Effector memory CD4-positive, alpha-beta T cell (primary cell): Measurements from ENCODE around the gene ALG12.

ENCODE experiments used
- DNase-seq, 3 donors: peaks; one replicate each; pipeline ENCODE4 v3.0.0-alpha.2; 2020
- H3K27ac ChIP-seq: 2 replicates; pipeline ENCODE4 v1.7.0; 2013; ENCODE audit warnings: mild to moderate bottlenecking, low read length, moderate library complexity; ENCODE audit not compliant: insufficient read depth, poor library complexity, severe bottlenecking
- H3K27me3 ChIP-seq: replicated peaks from 2 replicates; pipeline ENCODE4 v1.7.0; 2013; ENCODE audit warnings: mild to moderate bottlenecking, low read length; ENCODE audit not compliant: insufficient read depth, control insufficient read depth, poor library complexity, severe bottlenecking
- H3K36me3 ChIP-seq: 2 replicates; pipeline ENCODE4 v1.7.0; 2013; ENCODE audit warnings: mild to moderate bottlenecking, low read length, moderate library complexity; ENCODE audit not compliant: control insufficient read depth, insufficient read depth
- H3K4me1 ChIP-seq: 2 replicates; pipeline ENCODE4 v1.7.0; 2013; ENCODE audit warnings: low read length, mild to moderate bottlenecking; ENCODE audit not compliant: control insufficient read depth, insufficient read depth, poor library complexity, severe bottlenecking
- H3K4me3 ChIP-seq: 2 replicates; pipeline ENCODE4 v1.7.0; 2013; ENCODE audit warnings: low read length, low read depth, mild to moderate bottlenecking; ENCODE audit not compliant: insufficient read depth, poor library complexity, severe bottlenecking
- H3K9me3 ChIP-seq: 2 replicates; pipeline ENCODE4 v1.7.0; 2013; ENCODE audit warnings: mild to moderate bottlenecking, low read length, moderate library complexity; ENCODE audit not compliant: control insufficient read depth

Gene ALG12

DNA sequence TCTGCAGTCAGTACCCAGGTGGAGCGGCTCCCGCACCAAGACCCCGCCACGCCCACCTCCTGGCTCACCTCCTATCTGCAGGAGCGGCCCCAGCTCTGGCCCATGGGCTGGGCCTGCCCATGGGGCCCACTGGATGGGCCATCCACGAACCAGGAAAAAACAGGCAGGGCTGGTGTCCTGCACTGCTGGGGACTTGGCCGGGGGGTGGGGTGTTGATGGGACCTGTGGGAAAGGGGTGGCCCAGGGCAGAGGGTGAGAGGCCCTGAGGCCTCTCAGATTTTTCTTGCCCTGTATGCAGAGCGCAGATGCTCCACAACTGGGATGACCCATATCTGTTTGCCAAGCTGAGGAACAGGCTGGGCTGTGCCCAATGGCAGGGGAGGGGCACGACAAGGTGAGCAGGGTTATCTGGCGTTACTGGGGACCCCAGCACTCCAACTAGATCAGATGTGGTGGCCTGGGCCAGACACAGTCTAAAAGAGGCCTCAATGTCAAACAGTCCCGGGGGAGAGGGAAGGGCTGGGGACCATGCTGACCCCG lies 39.7 kb upstream of the ALG12 start:
- Histone ChIP-seq H3K4me1 (peaks cover 14% of the 10 kb centered on the region), H3K27me3 (no peaks in the 10 kb centered on the region), H3K36me3 (peaks cover 9% of the 10 kb centered on the region), H3K9me3 (no peaks in the 10 kb centered on the region), H3K4me3 (no peak overlapping the region), H3K27ac (no peak overlapping the region)
- no peak for DNase-seq

DNA sequence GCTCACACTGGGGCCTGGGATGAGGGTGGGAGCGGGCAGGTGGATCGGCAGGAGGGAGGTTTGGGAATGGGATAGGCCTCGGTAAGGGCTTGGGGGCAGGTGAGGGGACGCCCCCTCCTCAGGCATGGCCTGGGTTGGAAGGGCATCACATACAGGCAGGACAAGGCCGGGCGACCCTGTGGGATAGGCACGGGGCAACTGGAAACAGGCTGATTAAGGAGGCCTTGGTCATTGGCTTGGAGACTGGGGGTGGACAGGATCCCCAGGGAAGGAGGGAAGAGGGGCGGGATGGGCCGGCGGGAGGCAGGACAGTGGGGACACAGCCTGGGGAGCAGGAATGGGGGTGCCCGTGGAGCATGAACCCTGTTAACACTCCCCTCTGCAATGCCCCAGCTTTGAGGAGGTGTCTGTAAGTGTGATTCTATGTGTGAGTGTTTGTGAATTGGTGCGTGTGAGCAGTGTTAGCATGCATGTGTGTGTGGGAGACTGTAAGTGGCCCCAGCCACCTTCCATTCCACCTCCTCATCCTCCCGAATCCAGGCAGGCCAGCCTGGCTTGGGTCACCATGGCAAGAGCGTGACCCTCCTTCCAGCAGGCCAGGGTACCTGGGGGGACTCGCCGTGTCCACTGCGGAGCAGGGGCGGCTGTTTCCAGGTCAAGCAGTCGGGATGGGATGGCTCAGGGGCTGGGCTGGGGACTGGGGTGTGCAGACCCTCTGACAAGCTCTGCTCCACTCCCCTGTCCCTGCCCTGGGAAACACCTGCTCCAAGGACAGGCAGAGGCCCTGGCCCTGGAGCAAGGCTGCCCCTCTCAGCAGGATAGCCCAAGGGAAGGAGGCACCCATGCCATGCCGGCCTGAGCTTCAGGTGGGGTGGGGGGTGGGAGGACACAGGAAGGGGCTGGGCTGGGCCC lies 38.9 kb upstream of the ALG12 start:
- Histone ChIP-seq H3K4me1 (peaks cover 8% of the 10 kb centered on the region), H3K4me3 (no peak overlapping the region), H3K27me3 (no peaks in the 10 kb centered on the region), H3K36me3 (peaks cover 5% of the 10 kb centered on the region), H3K27ac (no peak overlapping the region), H3K9me3 (no peaks in the 10 kb centered on the region)
- DNase-seq = no peak

DNA sequence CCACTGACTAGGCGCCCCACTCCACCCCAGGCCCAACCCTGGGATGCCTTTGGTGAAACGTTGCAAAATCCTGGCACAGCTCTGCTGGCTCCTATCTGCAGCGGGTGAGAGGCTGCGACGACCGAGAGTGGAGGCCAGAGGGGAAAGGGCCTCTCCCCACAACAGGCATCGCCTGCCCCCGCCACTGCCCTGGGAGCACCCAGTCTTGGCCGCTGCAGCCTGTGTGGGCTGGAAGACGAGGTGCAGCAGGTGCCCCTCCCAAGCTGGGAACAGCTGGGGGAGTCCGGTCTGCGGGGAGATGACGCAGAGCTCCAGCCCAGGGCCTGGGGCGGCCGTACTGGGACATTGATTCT lies 38.2 kb upstream of the ALG12 start:
- no peak overlapping the region for H3K27ac ChIP-seq
- H3K4me1 ChIP-seq = peaks cover 8% of the 10 kb centered on the region

DNA sequence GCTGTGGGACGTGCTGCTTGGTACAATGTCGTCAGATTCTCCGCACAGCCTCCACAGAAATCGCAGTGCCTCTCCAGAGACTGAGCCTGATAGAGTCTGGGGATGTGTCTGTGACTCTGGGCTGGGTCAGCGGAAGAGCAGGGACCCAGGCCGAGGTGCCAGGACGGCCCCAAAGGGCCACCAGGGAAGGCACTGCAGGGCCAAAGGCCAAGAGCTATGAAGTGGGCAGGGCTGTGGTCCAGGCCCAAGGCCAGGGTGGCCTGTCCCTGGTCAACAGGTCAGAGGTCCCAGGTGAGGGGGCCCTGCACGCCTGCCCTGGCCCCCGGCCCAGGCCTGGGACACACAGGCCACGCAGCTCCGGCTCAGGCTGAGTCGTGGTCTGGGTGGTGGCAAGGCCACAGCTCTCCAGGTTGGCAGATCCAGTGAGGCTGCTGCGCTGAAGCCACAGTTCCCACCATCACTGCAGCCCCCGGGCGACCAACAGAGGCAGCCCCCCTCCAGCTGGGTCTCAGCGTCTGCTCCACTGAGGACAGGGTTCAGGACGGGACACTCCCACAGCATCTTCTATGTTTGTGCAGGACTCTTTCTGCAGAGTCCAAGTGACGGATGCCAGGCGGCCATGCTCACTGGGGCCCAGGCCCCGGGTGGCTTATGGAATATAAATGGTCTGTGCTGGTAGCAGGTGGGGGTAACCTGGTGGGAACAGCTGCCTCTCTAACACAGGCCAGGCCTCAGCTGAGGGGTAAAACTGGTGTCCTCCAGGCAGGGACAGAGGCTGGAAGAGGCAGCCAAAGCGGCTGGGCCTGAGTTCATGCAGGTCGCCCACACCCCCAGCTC lies 37.6 kb upstream of the ALG12 start:
- Histone ChIP-seq H3K27me3 (no peaks in the 10 kb centered on the region), H3K27ac (no peak overlapping the region), H3K9me3 (no peaks in the 10 kb centered on the region), H3K4me3 (no peak overlapping the region), H3K4me1 (peaks cover 8% of the 10 kb centered on the region), H3K36me3 (no peaks in the 10 kb centered on the region)
- DNase-seq = no peak

More for the DNA sequence above, 38.2 kb upstream of the ALG12 start:
- Histone ChIP-seq H3K27me3 (no peaks in the 10 kb centered on the region), H3K4me3 (no peak overlapping the region), H3K9me3 (no peaks in the 10 kb centered on the region), H3K36me3 (no peaks in the 10 kb centered on the region)
- DNase-seq = no peak

DNA sequence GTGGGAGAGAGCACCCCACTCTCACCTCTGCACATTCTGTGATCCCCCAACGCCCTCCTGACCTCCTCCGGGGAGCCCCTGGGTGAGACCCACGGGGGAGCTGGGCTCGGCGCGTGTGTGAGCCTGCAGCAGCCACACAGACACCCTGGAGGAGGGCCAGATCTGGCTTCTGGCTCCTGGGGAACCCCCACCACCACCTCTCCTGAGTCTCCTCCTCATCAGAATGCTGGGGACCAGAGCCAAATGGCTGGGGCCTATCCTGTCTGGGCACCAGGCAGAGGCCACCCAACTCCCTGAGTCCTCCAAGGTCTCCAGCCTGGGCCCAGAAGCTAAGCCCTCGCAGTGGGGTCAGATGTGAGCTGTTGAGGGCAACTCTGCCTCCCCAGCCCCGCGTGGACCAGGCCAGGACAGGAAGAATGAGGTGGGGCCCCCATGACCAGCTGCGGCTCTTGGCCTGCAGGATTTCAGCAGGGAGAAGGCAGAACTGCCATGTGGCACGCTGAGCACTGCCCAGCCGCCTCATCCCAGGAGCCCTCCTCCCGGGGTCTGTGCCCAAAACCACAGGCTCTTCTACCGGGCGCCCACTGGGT lies 36.8 kb upstream of the ALG12 start:
- H3K4me3 ChIP-seq = no peak overlapping the region
- peaks cover 7% of the 10 kb centered on the region for H3K4me1 ChIP-seq
- H3K9me3 ChIP-seq = no peaks in the 10 kb centered on the region
- H3K36me3 ChIP-seq = no peaks in the 10 kb centered on the region
- DNase-seq = no peak
- H3K27ac ChIP-seq = no peak overlapping the region
- no peaks in the 10 kb centered on the region for H3K27me3 ChIP-seq

DNA sequence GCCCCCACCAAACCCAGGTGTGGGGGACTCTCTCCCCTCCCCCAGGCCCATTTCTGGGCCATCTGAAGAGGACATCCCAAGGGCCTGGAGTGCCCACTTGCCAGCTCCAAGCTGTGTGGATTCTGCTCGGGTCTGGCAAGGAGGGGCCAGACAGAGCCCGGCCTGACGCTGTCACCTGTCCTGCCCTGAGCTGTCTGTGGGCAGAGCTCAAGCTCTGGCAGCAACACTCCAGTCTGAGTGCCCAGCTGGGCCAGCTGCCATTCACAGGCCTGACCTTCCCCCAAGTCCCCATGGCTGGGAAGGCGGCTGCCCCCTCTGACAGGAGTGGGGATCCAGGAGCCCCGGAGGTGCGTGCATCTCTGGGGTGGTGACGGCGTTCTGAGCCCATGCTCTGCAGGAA lies 36.1 kb upstream of the ALG12 start:
- H3K9me3 ChIP-seq = no peaks in the 10 kb centered on the region
- no peak overlapping the region for H3K4me3 ChIP-seq
- H3K4me1 ChIP-seq = no peaks in the 10 kb centered on the region

DNA sequence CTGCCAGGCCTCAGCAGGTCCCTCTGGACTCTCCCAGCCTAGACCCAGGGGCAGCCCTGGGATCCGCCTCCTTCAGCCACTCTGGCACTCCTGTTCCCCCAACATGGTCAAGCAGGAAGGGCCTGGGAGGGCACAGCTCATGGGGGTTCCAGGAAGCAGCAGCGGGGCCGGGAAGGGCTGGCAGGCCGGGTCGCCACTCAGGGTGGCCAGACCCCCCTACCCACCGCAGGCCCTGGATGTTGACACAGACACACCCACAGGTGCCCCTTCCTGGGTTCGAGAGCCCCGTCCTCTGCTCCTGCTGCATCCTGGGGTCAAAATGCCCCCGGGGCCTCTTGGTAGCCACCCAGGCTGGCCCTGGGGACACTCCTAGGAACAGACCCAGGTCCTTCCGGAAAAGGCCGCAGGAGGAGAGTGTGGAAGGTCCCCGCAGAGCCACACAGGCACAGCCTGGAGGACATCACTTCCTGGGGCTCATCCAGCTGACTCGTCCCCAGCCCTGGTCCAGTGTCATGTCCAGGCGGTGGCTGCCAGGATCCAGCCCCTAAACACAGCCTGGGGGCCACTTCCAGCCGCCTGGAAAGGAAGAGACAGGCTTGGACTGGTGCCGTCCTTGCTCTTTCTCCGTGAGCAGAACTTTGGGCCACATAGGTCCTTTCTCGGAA lies 35.6 kb upstream of the ALG12 start:
- H3K4me1 ChIP-seq = no peaks in the 10 kb centered on the region
- H3K36me3 ChIP-seq = no peaks in the 10 kb centered on the region
- no peaks in the 10 kb centered on the region for H3K9me3 ChIP-seq
- H3K27ac ChIP-seq = no peak overlapping the region
- no peaks in the 10 kb centered on the region for H3K27me3 ChIP-seq
- H3K4me3 ChIP-seq = no peak overlapping the region
- DNase-seq = no peak

More for the DNA sequence above, 36.1 kb upstream of the ALG12 start:
- DNase-seq = no peak
- H3K27me3 ChIP-seq = no peaks in the 10 kb centered on the region
- no peak overlapping the region for H3K27ac ChIP-seq
- H3K36me3 ChIP-seq = no peaks in the 10 kb centered on the region

DNA sequence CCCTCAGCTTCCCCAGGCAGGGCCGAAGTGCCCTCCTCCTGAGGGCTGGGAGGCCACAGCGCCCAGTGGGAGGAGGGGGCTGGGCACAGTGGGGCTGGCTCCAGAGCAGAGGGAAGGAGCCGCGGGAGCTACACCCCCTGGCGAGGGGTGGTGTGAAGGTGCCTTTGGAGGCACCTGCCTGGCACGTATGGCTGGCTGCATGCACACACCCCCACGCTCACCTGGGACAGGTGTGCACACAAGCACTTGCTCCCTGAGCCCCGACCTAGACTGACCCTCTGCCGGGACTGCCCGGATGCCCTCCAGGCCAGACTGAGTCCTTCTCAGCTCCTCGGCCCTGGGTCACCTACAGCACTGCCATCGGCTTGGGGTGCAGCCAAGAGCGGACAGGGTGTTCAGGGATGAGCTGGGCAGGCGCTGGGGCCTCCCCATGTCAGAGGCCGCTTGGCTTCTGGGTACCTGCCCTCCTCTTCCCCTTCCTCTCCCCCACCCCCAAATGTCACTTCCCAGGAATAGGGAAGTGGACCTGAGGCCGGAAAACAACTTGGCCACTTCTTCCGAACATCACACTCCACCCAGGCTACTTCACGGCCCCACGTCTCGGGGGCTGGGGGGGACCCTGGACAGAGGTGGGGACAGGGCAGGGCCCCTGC lies 34.9 kb upstream of the ALG12 start:
- no peak overlapping the region for H3K27ac ChIP-seq
- H3K4me3 ChIP-seq = no peak overlapping the region
- no peaks in the 10 kb centered on the region for H3K9me3 ChIP-seq
- no peaks in the 10 kb centered on the region for H3K4me1 ChIP-seq
- DNase-seq = no peak
- H3K36me3 ChIP-seq = no peaks in the 10 kb centered on the region
- H3K27me3 ChIP-seq = no peaks in the 10 kb centered on the region
